Measurements from ENCODE around the gene NPTX1.

NPTX1 gene

DNA sequence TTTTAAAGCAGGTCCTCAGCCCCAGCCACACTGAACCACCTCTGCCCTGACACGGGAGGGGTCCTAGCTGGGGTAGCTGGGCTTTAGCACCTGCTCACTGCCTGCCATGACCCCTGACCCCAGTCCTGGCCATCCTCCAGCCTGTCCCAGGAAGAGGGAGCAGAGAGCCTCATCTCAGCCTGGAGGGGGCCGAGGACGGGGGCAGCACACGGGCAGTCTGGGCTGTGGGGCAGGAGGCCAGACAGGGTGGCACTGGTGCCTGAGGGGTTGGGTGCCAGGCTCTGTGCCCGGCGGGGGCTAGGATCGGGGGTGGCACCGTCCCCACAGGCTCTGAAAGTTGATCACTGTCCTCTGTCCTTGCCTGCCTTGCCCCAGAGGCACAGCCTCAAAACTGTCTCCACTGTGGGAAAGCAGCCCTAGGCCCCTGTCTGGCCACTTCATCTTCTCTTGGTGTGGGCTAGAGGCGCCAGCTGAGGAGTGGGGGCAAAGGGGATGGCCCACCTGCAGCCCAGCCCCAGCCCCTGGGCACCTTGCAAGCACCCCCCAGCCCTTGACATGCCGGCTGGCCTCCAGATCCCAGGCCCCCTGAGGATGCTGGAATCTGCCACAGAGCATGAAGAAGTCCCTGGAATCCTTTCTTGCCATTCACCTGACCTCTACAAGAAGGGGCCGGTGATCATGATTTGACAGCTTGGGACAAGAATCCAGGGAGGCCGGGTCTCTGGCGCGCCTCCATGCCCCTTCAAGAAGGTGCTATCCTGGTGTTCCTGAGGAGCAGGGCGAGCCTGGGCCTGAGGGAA is 45.8 kb downstream of the NPTX1 start:
- in situ Hi-C loops (cut with MboI; ENCODE audit: low sequenced_read_pairs, unreplicated experiment): no loop called here
- TF ChIP-seq, protein P1, sequence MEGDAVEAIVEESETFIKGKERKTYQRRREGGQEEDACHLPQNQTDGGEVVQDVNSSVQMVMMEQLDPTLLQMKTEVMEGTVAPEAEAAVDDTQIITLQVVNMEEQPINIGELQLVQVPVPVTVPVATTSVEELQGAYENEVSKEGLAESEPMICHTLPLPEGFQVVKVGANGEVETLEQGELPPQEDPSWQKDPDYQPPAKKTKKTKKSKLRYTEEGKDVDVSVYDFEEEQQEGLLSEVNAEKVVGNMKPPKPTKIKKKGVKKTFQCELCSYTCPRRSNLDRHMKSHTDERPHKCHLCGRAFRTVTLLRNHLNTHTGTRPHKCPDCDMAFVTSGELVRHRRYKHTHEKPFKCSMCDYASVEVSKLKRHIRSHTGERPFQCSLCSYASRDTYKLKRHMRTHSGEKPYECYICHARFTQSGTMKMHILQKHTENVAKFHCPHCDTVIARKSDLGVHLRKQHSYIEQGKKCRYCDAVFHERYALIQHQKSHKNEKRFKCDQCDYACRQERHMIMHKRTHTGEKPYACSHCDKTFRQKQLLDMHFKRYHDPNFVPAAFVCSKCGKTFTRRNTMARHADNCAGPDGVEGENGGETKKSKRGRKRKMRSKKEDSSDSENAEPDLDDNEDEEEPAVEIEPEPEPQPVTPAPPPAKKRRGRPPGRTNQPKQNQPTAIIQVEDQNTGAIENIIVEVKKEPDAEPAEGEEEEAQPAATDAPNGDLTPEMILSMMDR (IDR thresholded peaks at IDR 0.05; ENCODE audit: borderline replicate concordance, control extremely low read depth, extremely low read depth, insufficient read depth, missing control alignments): no peak

DNA sequence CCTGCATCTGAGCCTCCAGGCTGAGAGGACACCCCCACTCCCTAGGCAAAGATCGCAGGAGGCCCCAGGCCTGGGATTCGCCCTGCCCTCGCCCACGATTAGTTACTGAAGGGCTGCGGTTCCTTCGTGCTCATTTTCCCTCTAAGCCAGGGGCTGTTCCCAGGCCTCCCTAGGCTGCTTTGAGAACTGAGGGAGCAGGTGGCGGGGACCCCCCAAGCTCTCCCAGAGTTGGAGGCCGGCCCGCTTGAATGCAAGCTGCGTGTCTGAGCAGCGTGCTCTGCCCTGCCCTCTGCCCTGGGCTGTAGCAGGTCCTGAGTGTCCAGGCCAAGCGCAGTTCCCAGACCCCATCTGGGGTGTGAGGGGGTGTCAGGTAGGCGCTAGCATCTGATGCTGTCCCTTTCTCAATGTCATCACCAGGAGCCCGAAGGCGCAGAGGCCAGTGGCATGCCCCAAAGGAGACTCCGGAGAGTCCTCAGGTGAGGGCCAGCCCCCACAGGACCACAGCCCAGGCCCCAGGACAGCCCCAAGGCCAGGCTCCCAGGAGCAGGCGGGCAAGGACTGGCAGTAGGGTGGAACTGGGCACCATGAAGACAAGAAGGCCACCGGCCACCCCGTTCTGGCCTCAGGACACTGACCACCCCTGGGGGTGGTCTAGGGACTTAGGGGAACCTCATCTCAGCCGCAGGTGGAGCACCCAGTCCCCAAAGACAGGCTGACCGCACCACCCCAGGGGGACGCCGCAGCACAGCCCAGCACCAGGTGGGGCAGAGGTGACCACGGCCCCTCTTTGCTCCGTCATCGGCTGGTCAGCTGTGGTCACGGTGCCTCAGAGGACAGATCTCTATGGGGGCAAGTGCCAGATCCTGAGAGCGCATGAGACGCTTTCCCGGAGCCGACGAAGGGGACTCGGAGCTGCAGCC is 46.8 kb downstream of the NPTX1 start:
- in situ Hi-C loops (cut with MboI; ENCODE audit: low sequenced_read_pairs, unreplicated experiment): loop anchor here (5.0 kb wide), 1 partner anchor 548 kb away; no protein-coding TSS in a partner anchor
- TF ChIP-seq, protein P1 (IDR thresholded peaks at IDR 0.05; ENCODE audit: borderline replicate concordance, control extremely low read depth, extremely low read depth, insufficient read depth, missing control alignments): no peak
- DNase-seq (ENCODE audit: low spot score): no peak

More for the DNA sequence above, 45.8 kb downstream of the NPTX1 start:
- no peak for DNase-seq (ENCODE audit: low spot score)

DNA sequence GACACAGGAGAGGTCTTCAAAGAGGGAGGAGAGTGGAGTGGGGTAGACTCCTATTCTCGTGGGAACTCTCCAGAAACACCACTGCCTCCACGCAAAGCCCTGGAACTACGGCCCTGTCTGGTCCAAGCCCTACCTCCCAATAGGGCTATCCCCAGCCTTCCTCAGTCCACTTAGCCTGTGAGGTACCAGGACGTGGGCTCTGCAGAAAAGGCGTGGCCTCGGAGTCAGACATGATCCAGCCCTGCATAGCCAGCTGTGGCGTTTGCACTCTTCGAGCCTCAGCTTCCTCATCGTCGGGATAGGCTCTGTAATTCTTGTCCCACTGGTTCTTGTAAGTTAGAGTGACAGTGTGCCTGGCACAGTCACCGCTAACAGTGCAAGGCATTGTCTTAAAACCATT is 47.6 kb downstream of the NPTX1 start:
- in situ Hi-C loops (cut with MboI; ENCODE audit: low sequenced_read_pairs, unreplicated experiment): loop anchor here (5.0 kb wide), 1 partner anchor 549 kb away; no protein-coding TSS in a partner anchor
- DNase-seq (ENCODE audit: low spot score): no peak
- TF ChIP-seq, protein P1 (IDR thresholded peaks at IDR 0.05; ENCODE audit: borderline replicate concordance, control extremely low read depth, extremely low read depth, insufficient read depth, missing control alignments): no peak

DNA sequence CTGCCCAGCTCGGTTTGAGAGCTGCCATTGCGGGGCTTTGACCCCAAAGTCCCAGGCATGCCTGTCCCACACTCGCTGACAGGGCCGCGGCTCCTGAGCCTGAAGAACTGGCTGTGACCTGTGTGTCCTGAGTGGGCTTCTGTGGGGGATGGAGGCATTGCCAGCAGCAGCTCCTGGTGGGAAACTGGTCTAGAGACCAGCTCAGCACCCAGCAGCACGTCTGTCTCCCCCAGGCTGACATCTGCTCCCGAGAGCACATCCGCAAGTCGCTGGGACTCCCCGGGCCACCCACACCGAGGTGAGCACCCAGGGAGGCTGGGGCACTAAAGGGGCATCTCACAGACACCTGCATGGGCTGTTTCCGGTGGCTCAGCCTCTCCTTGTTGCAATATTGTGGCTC is 48.0 kb downstream of the NPTX1 start:
- in situ Hi-C loops (cut with MboI; ENCODE audit: low sequenced_read_pairs, unreplicated experiment): loop anchor here (5.0 kb wide), 1 partner anchor 549 kb away; no protein-coding TSS in a partner anchor
- DNase-seq (ENCODE audit: low spot score): no peak
- TF ChIP-seq, protein P1 (IDR thresholded peaks at IDR 0.05; ENCODE audit: borderline replicate concordance, control extremely low read depth, extremely low read depth, insufficient read depth, missing control alignments): no peak

DNA sequence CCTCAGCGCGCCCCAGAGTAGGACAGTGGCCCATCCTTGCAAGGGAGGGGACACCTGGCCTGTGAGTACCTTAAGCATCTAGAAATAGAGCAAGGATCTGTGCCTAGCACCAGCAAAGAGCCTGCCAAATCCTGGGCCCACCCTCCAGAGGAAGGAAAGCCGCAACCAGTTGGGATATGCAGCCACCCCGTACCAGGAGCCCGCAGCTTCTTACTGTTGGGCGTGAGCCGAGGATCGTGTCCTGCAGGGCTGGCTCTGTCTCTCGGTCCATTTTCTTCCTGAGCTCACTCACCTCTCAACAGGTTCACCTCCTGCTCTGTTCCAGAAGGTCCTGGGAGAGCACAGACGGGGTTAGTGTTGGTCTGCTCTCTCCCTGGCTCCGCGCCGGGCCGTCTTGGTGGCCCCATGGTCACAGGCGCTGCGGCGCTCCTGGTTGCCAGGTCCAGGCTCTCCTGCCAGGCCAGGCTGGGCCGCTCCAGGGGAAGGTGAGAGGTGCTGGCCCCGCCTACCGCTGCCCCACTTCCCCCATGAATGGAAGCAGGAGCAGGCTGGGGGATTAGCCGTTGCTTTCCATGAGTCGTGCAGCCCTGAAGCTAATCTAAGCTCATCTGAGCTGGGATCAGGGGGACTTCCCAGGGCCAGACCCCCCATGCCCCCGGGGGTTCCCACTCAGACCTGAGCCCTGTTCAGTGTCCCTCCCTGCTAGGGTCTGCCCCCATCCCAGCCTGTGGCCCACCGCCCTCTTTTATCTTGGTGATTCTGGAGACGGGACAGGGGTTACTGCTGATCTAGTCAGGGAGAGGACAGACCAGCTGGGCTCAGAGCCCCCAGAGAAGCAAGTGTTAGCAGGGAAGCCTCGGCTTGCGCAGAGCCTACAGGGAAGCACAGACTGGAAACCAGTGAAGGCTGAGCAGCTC is 48.8 kb downstream of the NPTX1 start:
- TF ChIP-seq, protein P1 (IDR thresholded peaks at IDR 0.05; ENCODE audit: borderline replicate concordance, control extremely low read depth, extremely low read depth, insufficient read depth, missing control alignments): no peak
- in situ Hi-C loops (cut with MboI; ENCODE audit: low sequenced_read_pairs, unreplicated experiment): loop anchor here (5.0 kb wide), 1 partner anchor 550 kb away; no protein-coding TSS in a partner anchor
- no peak for DNase-seq (ENCODE audit: low spot score)
